A549 (cell line): Measurements from ENCODE around the gene ZNF263. TPM values are rescaled to one million over a fixed set of nuclear protein-coding genes. Genes with fewer than 3 reads are reported as not detected.

Source experiments
- CBX2 ChIP-seq: fragments of 200-600 bp; sonication (generic); IDR thresholded peaks from 2 replicates; pipeline ENCODE4 v1.6.1; 2016; ENCODE audit warnings: low read depth, mild to moderate bottlenecking, borderline replicate concordance
- SREBF2 ChIP-seq: fragments of 450-650 bp; IDR thresholded peaks from 2 replicates; pipeline ENCODE4 v1.6.1; 2014; ENCODE audit warnings: mild to moderate bottlenecking, moderate library complexity
- polyA plus RNA-seq, 4 experiments: library from polyadenylated mRNA; depleted of rRNA in 3 of 4; stranded (reverse); fragments of >200 nt; fragmentation: RNase III in 1 of 4; extraction: RNeasy Plus Mini Kit Qiagen cat#74134 plus additional on column Dnase treatment in 1 of 4; gene quantifications; 2 replicates in 3 of 4; 3 replicates in 1 of 4; pipeline ENCODE4 v1.2.3, GENCODE V29; 2011 to 2017
- TF ChIP-seq, protein P1 (sequence below): fragments of >200 bp; sonication (Bioruptor Twin); formaldehyde crosslinking; IDR thresholded peaks from 3 replicates; pipeline ENCODE4 v1.5.1; 2016

ZNF263 gene
- polyA plus RNA-seq, 2 of the 4 experiments (the other 2 are of a cell fraction) = 20.9 to 24.4 TPM

DNA sequence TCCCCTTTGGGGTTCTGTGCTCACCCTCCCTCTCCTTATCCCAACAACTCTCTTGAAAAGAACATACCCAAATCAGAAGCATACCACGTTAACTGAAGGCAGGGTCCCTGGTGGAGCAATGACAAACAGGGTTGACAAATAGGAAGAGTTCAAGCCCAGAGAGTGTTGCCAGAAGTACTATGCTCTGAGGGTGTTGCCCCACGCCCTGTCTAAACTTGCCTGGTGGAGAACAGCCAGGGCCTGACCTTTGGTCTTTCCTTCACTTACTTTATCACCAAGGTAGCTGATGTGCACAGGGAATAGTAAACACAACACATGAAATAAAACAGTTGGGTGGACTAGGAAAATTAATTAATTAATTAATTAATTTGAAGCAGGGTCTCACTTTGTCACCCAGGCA lies 45.4 kb downstream of the ZNF263 start (continued):
- TF ChIP-seq, protein P1, sequence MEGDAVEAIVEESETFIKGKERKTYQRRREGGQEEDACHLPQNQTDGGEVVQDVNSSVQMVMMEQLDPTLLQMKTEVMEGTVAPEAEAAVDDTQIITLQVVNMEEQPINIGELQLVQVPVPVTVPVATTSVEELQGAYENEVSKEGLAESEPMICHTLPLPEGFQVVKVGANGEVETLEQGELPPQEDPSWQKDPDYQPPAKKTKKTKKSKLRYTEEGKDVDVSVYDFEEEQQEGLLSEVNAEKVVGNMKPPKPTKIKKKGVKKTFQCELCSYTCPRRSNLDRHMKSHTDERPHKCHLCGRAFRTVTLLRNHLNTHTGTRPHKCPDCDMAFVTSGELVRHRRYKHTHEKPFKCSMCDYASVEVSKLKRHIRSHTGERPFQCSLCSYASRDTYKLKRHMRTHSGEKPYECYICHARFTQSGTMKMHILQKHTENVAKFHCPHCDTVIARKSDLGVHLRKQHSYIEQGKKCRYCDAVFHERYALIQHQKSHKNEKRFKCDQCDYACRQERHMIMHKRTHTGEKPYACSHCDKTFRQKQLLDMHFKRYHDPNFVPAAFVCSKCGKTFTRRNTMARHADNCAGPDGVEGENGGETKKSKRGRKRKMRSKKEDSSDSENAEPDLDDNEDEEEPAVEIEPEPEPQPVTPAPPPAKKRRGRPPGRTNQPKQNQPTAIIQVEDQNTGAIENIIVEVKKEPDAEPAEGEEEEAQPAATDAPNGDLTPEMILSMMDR = no peak
- TF ChIP-seq CBX2 (no peak), SREBF2 (no peak)

Other genes starting within 250 kb of the ZNF263 start
- not detected in 2 replicates for gene BICDL2, start 246.5 kb upstream of the ZNF263 start, polyA plus RNA-seq (2011; rRNA removed)
- gene BICDL2, start 246.5 kb upstream of the ZNF263 start, polyA plus RNA-seq (2017; fragmentation: RNase III; extraction: RNeasy Plus Mini Kit Qiagen cat#74134 plus additional on column Dnase treatment) = not detected in 3 replicates
- gene MMP25, start 236.9 kb upstream of the ZNF263 start, polyA plus RNA-seq (2011; rRNA removed) = 0.03 and 0.04 TPM in 2 replicates
- gene MMP25, start 236.9 kb upstream of the ZNF263 start, polyA plus RNA-seq (2017; fragmentation: RNase III; extraction: RNeasy Plus Mini Kit Qiagen cat#74134 plus additional on column Dnase treatment) = 0.25 to 0.31 TPM (median 0.25 TPM) in 3 replicates
- gene IL32, start 217.9 kb upstream of the ZNF263 start, polyA plus RNA-seq (2011; rRNA removed) = 8.9 and 12.4 TPM in 2 replicates
- 18.8 to 32.0 TPM (median 20.2 TPM) in 3 replicates for gene IL32, start 217.9 kb upstream of the ZNF263 start, polyA plus RNA-seq (2017; fragmentation: RNase III; extraction: RNeasy Plus Mini Kit Qiagen cat#74134 plus additional on column Dnase treatment)
- 0.08 and 0.09 TPM in 2 replicates for gene ZSCAN10, start 184.2 kb upstream of the ZNF263 start, polyA plus RNA-seq (2011; rRNA removed)
- not detected in 3 replicates for gene ZSCAN10, start 184.2 kb upstream of the ZNF263 start, polyA plus RNA-seq (2017; fragmentation: RNase III; extraction: RNeasy Plus Mini Kit Qiagen cat#74134 plus additional on column Dnase treatment)
- gene ZNF205, start 170.9 kb upstream of the ZNF263 start, polyA plus RNA-seq (2011; rRNA removed) = 3.1 and 4.3 TPM in 2 replicates
- 8.5 to 9.6 TPM (median 9.2 TPM) in 3 replicates for gene ZNF205, start 170.9 kb upstream of the ZNF263 start, polyA plus RNA-seq (2017; fragmentation: RNase III; extraction: RNeasy Plus Mini Kit Qiagen cat#74134 plus additional on column Dnase treatment)
- gene ZNF213, start 148.5 kb upstream of the ZNF263 start, polyA plus RNA-seq (2011; rRNA removed) = 0.72 and 1.8 TPM in 2 replicates
- gene ZNF213, start 148.5 kb upstream of the ZNF263 start, polyA plus RNA-seq (2017; fragmentation: RNase III; extraction: RNeasy Plus Mini Kit Qiagen cat#74134 plus additional on column Dnase treatment) = 5.9 to 6.2 TPM (median 6.1 TPM) in 3 replicates
- gene OR1F1, start 95.3 kb upstream of the ZNF263 start, polyA plus RNA-seq (2011; rRNA removed) = 1.3 and 1.6 TPM in 2 replicates
- gene OR1F1, start 95.3 kb upstream of the ZNF263 start, polyA plus RNA-seq (2017; fragmentation: RNase III; extraction: RNeasy Plus Mini Kit Qiagen cat#74134 plus additional on column Dnase treatment) = 0.20 to 0.34 TPM (median 0.31 TPM) in 3 replicates
- 7.4 and 7.5 TPM in 2 replicates for gene ZNF200, start 48.3 kb upstream of the ZNF263 start, polyA plus RNA-seq (2011; rRNA removed)
- 6.5 to 6.9 TPM (median 6.7 TPM) in 3 replicates for gene ZNF200, start 48.3 kb upstream of the ZNF263 start, polyA plus RNA-seq (2017; fragmentation: RNase III; extraction: RNeasy Plus Mini Kit Qiagen cat#74134 plus additional on column Dnase treatment)
- gene MEFV, start 26.9 kb upstream of the ZNF263 start, polyA plus RNA-seq (2011; rRNA removed) = 0.04 TPM in 1 of 2 replicates, not detected in the other
- not detected in 3 replicates for gene MEFV, start 26.9 kb upstream of the ZNF263 start, polyA plus RNA-seq (2017; fragmentation: RNase III; extraction: RNeasy Plus Mini Kit Qiagen cat#74134 plus additional on column Dnase treatment)
- gene TIGD7, start 21.9 kb downstream of the ZNF263 start, polyA plus RNA-seq (2011; rRNA removed) = 3.0 and 4.3 TPM in 2 replicates
- gene TIGD7, start 21.9 kb downstream of the ZNF263 start, polyA plus RNA-seq (2017; fragmentation: RNase III; extraction: RNeasy Plus Mini Kit Qiagen cat#74134 plus additional on column Dnase treatment) = 1.8 to 2.1 TPM (median 1.9 TPM) in 3 replicates
- gene ZNF75A, start 22.0 kb downstream of the ZNF263 start, polyA plus RNA-seq (2011; rRNA removed) = 27.3 and 28.8 TPM in 2 replicates
- gene ZNF75A, start 22.0 kb downstream of the ZNF263 start, polyA plus RNA-seq (2017; fragmentation: RNase III; extraction: RNeasy Plus Mini Kit Qiagen cat#74134 plus additional on column Dnase treatment) = 16.6 to 19.2 TPM (median 18.5 TPM) in 3 replicates
- gene OR2C1, start 72.4 kb downstream of the ZNF263 start, polyA plus RNA-seq (2011; rRNA removed) = not detected in 2 replicates
- not detected in 3 replicates for gene OR2C1, start 72.4 kb downstream of the ZNF263 start, polyA plus RNA-seq (2017; fragmentation: RNase III; extraction: RNeasy Plus Mini Kit Qiagen cat#74134 plus additional on column Dnase treatment)
- 29.4 and 33.0 TPM in 2 replicates for gene ZSCAN32, start 117.5 kb downstream of the ZNF263 start, polyA plus RNA-seq (2011; rRNA removed)
- 11.4 to 13.6 TPM (median 12.4 TPM) in 3 replicates for gene ZSCAN32, start 117.5 kb downstream of the ZNF263 start, polyA plus RNA-seq (2017; fragmentation: RNase III; extraction: RNeasy Plus Mini Kit Qiagen cat#74134 plus additional on column Dnase treatment)
- 15.8 and 16.4 TPM in 2 replicates for gene ZNF174, start 117.7 kb downstream of the ZNF263 start, polyA plus RNA-seq (2011; rRNA removed)
- gene ZNF174, start 117.7 kb downstream of the ZNF263 start, polyA plus RNA-seq (2017; fragmentation: RNase III; extraction: RNeasy Plus Mini Kit Qiagen cat#74134 plus additional on column Dnase treatment) = 9.1 to 10.4 TPM (median 9.5 TPM) in 3 replicates
- gene ZNF597, start 160.0 kb downstream of the ZNF263 start, polyA plus RNA-seq (2011; rRNA removed) = 1.9 TPM in 2 replicates
- 0.92 to 1.1 TPM (median 0.96 TPM) in 3 replicates for gene ZNF597, start 160.0 kb downstream of the ZNF263 start, polyA plus RNA-seq (2017; fragmentation: RNase III; extraction: RNeasy Plus Mini Kit Qiagen cat#74134 plus additional on column Dnase treatment)
- 34.8 and 41.6 TPM in 2 replicates for gene NAA60, start 160.2 kb downstream of the ZNF263 start, polyA plus RNA-seq (2011; rRNA removed)
- gene NAA60, start 160.2 kb downstream of the ZNF263 start, polyA plus RNA-seq (2017; fragmentation: RNase III; extraction: RNeasy Plus Mini Kit Qiagen cat#74134 plus additional on column Dnase treatment) = 42.5 to 45.3 TPM (median 43.9 TPM) in 3 replicates
- gene C16orf90, start 212.0 kb downstream of the ZNF263 start, polyA plus RNA-seq (2011; rRNA removed) = not detected in 2 replicates
- gene C16orf90, start 212.0 kb downstream of the ZNF263 start, polyA plus RNA-seq (2017; fragmentation: RNase III; extraction: RNeasy Plus Mini Kit Qiagen cat#74134 plus additional on column Dnase treatment) = not detected in 3 replicates
- 23.6 and 35.0 TPM in 2 replicates for gene CLUAP1, start 217.5 kb downstream of the ZNF263 start, polyA plus RNA-seq (2011; rRNA removed)
- gene CLUAP1, start 217.5 kb downstream of the ZNF263 start, polyA plus RNA-seq (2017; fragmentation: RNase III; extraction: RNeasy Plus Mini Kit Qiagen cat#74134 plus additional on column Dnase treatment) = 19.1 to 20.8 TPM (median 20.6 TPM) in 3 replicates